Measurements from ENCODE around the gene FKBP5. TPM values are rescaled to one million over a fixed set of nuclear protein-coding genes. Genes with fewer than 3 reads are reported as not detected.
"Not testable (repeated sequence)": the region's sequence is repeated elsewhere in the genome, so short reads cannot be mapped to it uniquely, and the experiment has no call there.

The FKBP5 gene
- total and polyA plus RNA-seq, 2 experiments from 2014 or later, result 73.6 to 254 TPM

GRCh38 chr6:35690484-35690883 lies 1.8 kb upstream of the FKBP5 start:
- H3K36me3 ChIP-seq (replicated peaks; ENCODE audit: insufficient read depth, low read depth), result no peaks in the 10 kb centered on the region
- H3K9me3 ChIP-seq (ENCODE audit: low read depth), result no peaks in the 10 kb centered on the region
- H3K4me2 ChIP-seq, result no peak overlapping the region
- H3K4me1 ChIP-seq (ENCODE audit: insufficient read depth), result no peaks in the 10 kb centered on the region
- H3K27me3 ChIP-seq, result no peaks in the 10 kb centered on the region
- no peak for DNase-seq (ENCODE audit: low spot score)
- H3K27ac ChIP-seq, result no peak overlapping the region
- H3K4me3 ChIP-seq, result no peak overlapping the region
- TF ChIP-seq CTCF (IDR thresholded peaks at IDR 0.05; ENCODE audit: poor library complexity) (no peak), EZH2 (IDR thresholded peaks at IDR 0.05; ENCODE audit: borderline replicate concordance) (no peak), EZH2phosphoT487 (IDR thresholded peaks at IDR 0.05; ENCODE audit: low read depth, severe bottlenecking, unreplicated experiment) (no peak)
- no peaks in the 10 kb centered on the region for H3K9me2 ChIP-seq (replicated peaks; ENCODE audit: insufficient read depth)
- H4K20me1 ChIP-seq (ENCODE audit: insufficient read depth, poor library complexity, severe bottlenecking), result peaks cover 11% of the 10 kb centered on the region
- WGBS (ENCODE audit: low lambda C conversion rate, missing lambda C conversion rate), result 96% methylated on average over 9 of the region's 9 CpGs
- no peak overlapping the region for H2AFZ ChIP-seq
- H3K79me2 ChIP-seq, result peaks cover 27% of the 10 kb centered on the region

- not testable (repeated sequence) for DNase-seq (ENCODE audit: low spot score); H3K9me3 ChIP-seq (ENCODE audit: low read depth); H3K27me3 ChIP-seq; H3K27ac ChIP-seq; H3K4me3 ChIP-seq; H3K9me2 ChIP-seq (replicated peaks; ENCODE audit: insufficient read depth); H3K4me2 ChIP-seq; H3K4me1 ChIP-seq (ENCODE audit: insufficient read depth); H3K36me3 ChIP-seq (replicated peaks; ENCODE audit: insufficient read depth, low read depth); H2AFZ ChIP-seq
- Histone ChIP-seq H4K20me1 (ENCODE audit: insufficient read depth, poor library complexity, severe bottlenecking) (peaks cover 11% of the 10 kb centered on the region), H3K79me2 (peaks cover 32% of the 10 kb centered on the region)
- 98% methylated on average over 16 of the region's 16 CpGs for WGBS (ENCODE audit: low lambda C conversion rate, missing lambda C conversion rate)
Observed at GRCh38 chr6:35690006-35690405, 1.3 kb upstream of the FKBP5 start.

GRCh38 chr6:35687658-35688604 lies 784 bp downstream of the FKBP5 start:
- Histone ChIP-seq H3K79me2 (peaks cover 46% of the 10 kb centered on the region), H2AFZ (peak overlapping the region; percentile 82), H4K20me1 (ENCODE audit: insufficient read depth, poor library complexity, severe bottlenecking) (peaks cover 18% of the 10 kb centered on the region), H3K4me2 (peak overlapping the region; percentile 93), H3K9me3 (ENCODE audit: low read depth) (no peaks in the 10 kb centered on the region), H3K4me1 (ENCODE audit: insufficient read depth) (no peaks in the 10 kb centered on the region), H3K27ac (peak overlapping the region; percentile 86), H3K4me3 (peak overlapping the region; percentile 93), H3K27me3 (no peaks in the 10 kb centered on the region), H3K36me3 (replicated peaks; ENCODE audit: insufficient read depth, low read depth) (no peaks in the 10 kb centered on the region), H3K9me2 (replicated peaks; ENCODE audit: insufficient read depth) (no peaks in the 10 kb centered on the region)
- peak; percentile 67 for DNase-seq (ENCODE audit: low spot score)
- 1% methylated on average over 94 of the region's 100 CpGs for WGBS (ENCODE audit: low lambda C conversion rate, missing lambda C conversion rate)
- TF ChIP-seq EZH2 (IDR thresholded peaks at IDR 0.05; ENCODE audit: borderline replicate concordance) (peak; percentile 66), CTCF (IDR thresholded peaks at IDR 0.05; ENCODE audit: poor library complexity) (no peak), EZH2phosphoT487 (IDR thresholded peaks at IDR 0.05; ENCODE audit: low read depth, severe bottlenecking, unreplicated experiment) (no peak)

GRCh38 chr6:35686873-35687555 lies 1.7 kb downstream of the FKBP5 start:
- Histone ChIP-seq H3K4me2 (peak overlapping the region; percentile 93), H3K79me2 (peaks cover 55% of the 10 kb centered on the region), H3K27me3 (no peaks in the 10 kb centered on the region), H3K36me3 (replicated peaks; ENCODE audit: insufficient read depth, low read depth) (no peaks in the 10 kb centered on the region), H3K9me3 (ENCODE audit: low read depth) (no peaks in the 10 kb centered on the region), H2AFZ (peak overlapping the region; percentile 82), H3K27ac (peak overlapping the region; percentile 86), H3K4me1 (ENCODE audit: insufficient read depth) (no peaks in the 10 kb centered on the region), H3K9me2 (replicated peaks; ENCODE audit: insufficient read depth) (no peaks in the 10 kb centered on the region), H4K20me1 (ENCODE audit: insufficient read depth, poor library complexity, severe bottlenecking) (peaks cover 21% of the 10 kb centered on the region), H3K4me3 (peak overlapping the region; percentile 93)
- TF ChIP-seq EZH2 (IDR thresholded peaks at IDR 0.05; ENCODE audit: borderline replicate concordance) (no peak), CTCF (IDR thresholded peaks at IDR 0.05; ENCODE audit: poor library complexity) (no peak), EZH2phosphoT487 (IDR thresholded peaks at IDR 0.05; ENCODE audit: low read depth, severe bottlenecking, unreplicated experiment) (no peak)
- DNase-seq (ENCODE audit: low spot score), result no peak
- 57% methylated on average over 4 of the region's 4 CpGs for WGBS (ENCODE audit: low lambda C conversion rate, missing lambda C conversion rate)
